Measurements from ENCODE around the gene MSL3.

- TF ChIP-seq POLR2A (IDR thresholded peaks at IDR 0.05): no peak
- no peak for TF ChIP-seq CTCF (IDR thresholded peaks at IDR 0.05)
Observed at GRCh38 chrX:11728556-11728955, 29.5 kb upstream of the MSL3 start.
